GM19455 (cell line): Measurements from ENCODE around the gene TENM3.
"Not testable (repeated sequence)": the region's sequence is repeated elsewhere in the genome, so short reads cannot be mapped to it uniquely, and the experiment has no call there.

Experiments used
- ATAC-seq: cut with Tn5 transposase; IDR thresholded peaks from one replicate; pipeline ENCODE4 v1.9.1; 2021; ENCODE audit not compliant: unreplicated experiment

Gene TENM3

GRCh38 chr4:182243204-182243603 lies at the start of gene TENM3:
TSS of gene TENM3 (plus strand) at chr4:182243402. CDS start at chr4:182324021, 80,619 bp downstream.
- ATAC-seq: not testable (repeated sequence)

- no peak for ATAC-seq
Measured at GRCh38 chr4:182194091-182194824, 48.9 kb upstream of the TENM3 start.

GRCh38 chr4:182197611-182198010 lies 45.6 kb upstream of the TENM3 start:
- ATAC-seq: no peak

GRCh38 chr4:182201871-182202270 lies 41.3 kb upstream of the TENM3 start:
- ATAC-seq: no peak

GRCh38 chr4:182202650-182203049 lies 40.6 kb upstream of the TENM3 start:
- no peak for ATAC-seq

- no peak for ATAC-seq
Measured at GRCh38 chr4:182203872-182204411, 39.3 kb upstream of the TENM3 start.

- no peak for ATAC-seq
Measured at GRCh38 chr4:182205306-182205705, 37.9 kb upstream of the TENM3 start.

- no peak for ATAC-seq
Measured at GRCh38 chr4:182206266-182206665, 36.9 kb upstream of the TENM3 start.

GRCh38 chr4:182206916-182207315 lies 36.3 kb upstream of the TENM3 start:
- ATAC-seq: no peak

- no peak for ATAC-seq
Measured at GRCh38 chr4:182207830-182208396, 35.3 kb upstream of the TENM3 start.

- no peak for ATAC-seq
Measured at GRCh38 chr4:182208526-182209050, 34.6 kb upstream of the TENM3 start.

- no peak for ATAC-seq
Measured at GRCh38 chr4:182212211-182212761, 30.9 kb upstream of the TENM3 start.

GRCh38 chr4:182213004-182213403 lies 30.2 kb upstream of the TENM3 start:
- no peak for ATAC-seq

GRCh38 chr4:182215148-182215547 lies 28.1 kb upstream of the TENM3 start:
- ATAC-seq: no peak

GRCh38 chr4:182216005-182216404 lies 27.2 kb upstream of the TENM3 start:
- ATAC-seq: no peak

- ATAC-seq: no peak
Measured at GRCh38 chr4:182219411-182220056, 23.7 kb upstream of the TENM3 start.

- no peak for ATAC-seq
Measured at GRCh38 chr4:182221987-182222386, 21.2 kb upstream of the TENM3 start.

GRCh38 chr4:182222766-182223165 lies 20.4 kb upstream of the TENM3 start:
- no peak for ATAC-seq

- no peak for ATAC-seq
Measured at GRCh38 chr4:182223708-182224107, 19.5 kb upstream of the TENM3 start.

- ATAC-seq: no peak
Measured at GRCh38 chr4:182224192-182224850, 18.9 kb upstream of the TENM3 start.
